Neural progenitor cell (in vitro differentiated cells): ENCODE data around the gene PTPRN2.

Experiments
- EZH2 ChIP-seq: fragments of 200-600 bp; sonication (generic); IDR thresholded peaks from 2 replicates; pipeline ENCODE4 v1.6.1; 2017; ENCODE audit warnings: antibody characterized with exemption, mild to moderate bottlenecking, moderate library complexity
- EZH2phosphoT487 ChIP-seq: fragments of 200-600 bp; sonication (generic); IDR thresholded peaks from 2 replicates; pipeline ENCODE4 v1.6.1; 2017; ENCODE audit warnings: antibody characterized with exemption

DNA sequence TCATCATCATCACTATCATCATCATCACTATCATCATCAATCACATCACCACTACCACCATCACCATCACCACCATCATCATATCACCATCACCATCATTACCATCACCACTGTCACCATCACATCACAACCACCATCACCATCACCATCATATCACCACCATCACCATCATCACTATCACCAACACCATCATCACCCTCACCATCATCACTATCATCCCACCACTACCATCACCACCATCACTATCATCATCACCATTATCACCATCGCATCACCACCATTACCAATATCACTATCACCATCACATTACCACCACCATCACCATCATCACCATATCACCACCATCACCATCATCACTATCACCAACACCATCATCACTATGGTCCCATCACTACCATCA, 539.1 kb downstream of the PTPRN2 start:
- TF ChIP-seq EZH2phosphoT487 (no peak), EZH2 (no peak)
